ENCODE data around the gene SH2B2.
A peak's percentile ranks its signal among the peaks of the same experiment; 100 is the strongest.

The SH2B2 gene

DNA sequence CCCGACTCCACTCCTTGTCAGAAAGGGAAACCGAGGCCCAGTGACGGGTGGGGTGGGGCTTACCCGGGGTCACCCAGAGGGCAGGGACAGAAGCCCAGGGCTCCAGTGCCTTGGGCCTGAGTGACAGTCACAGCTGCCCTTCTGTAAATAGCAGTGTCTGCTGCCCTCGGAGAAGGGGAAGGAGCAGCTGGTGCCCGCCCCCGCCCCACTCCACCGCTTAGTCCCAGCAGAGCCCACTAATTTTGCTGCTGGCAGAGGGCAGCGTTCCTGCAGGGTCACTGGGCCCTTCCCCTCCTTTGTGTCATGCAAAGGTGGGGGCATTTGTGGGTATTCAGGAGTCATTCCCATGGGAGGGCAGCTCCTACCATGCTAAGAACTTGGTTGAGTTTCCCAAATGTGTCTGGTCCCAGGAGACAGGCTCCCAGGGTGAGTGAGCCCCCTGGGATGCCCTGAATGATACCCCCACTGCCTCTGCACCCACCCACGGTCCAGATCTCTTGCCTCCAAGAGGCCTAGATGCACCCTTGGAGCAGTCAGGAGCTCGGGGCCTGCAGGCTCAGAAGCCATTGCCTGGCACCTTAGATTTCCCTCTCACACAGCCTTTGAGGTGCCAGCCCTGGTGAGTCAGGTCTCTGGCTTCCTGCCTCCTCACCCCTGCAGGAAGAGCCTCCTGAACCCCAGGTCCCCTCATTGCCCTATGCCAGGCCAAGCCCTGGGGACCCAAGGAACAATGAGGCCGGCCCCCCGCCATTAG lies 17.2 kb downstream of the SH2B2 start:
- DNase-seq (ENCODE audit: low read depth) = peak; percentile 48
- TF ChIP-seq, protein P1, sequence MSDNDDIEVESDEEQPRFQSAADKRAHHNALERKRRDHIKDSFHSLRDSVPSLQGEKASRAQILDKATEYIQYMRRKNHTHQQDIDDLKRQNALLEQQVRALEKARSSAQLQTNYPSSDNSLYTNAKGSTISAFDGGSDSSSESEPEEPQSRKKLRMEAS (IDR thresholded peaks at IDR 0.05; ENCODE audit: low read depth, low read length) = no peak
- TF ChIP-seq, protein P2, sequence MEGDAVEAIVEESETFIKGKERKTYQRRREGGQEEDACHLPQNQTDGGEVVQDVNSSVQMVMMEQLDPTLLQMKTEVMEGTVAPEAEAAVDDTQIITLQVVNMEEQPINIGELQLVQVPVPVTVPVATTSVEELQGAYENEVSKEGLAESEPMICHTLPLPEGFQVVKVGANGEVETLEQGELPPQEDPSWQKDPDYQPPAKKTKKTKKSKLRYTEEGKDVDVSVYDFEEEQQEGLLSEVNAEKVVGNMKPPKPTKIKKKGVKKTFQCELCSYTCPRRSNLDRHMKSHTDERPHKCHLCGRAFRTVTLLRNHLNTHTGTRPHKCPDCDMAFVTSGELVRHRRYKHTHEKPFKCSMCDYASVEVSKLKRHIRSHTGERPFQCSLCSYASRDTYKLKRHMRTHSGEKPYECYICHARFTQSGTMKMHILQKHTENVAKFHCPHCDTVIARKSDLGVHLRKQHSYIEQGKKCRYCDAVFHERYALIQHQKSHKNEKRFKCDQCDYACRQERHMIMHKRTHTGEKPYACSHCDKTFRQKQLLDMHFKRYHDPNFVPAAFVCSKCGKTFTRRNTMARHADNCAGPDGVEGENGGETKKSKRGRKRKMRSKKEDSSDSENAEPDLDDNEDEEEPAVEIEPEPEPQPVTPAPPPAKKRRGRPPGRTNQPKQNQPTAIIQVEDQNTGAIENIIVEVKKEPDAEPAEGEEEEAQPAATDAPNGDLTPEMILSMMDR (IDR thresholded peaks at IDR 0.05; ENCODE audit: low read depth, low read length) = no peak
- no peak for TF ChIP-seq MYC (IDR thresholded peaks at IDR 0.05; ENCODE audit: low read depth, low read length)
- TF ChIP-seq POLR2A (IDR thresholded peaks at IDR 0.05; ENCODE audit: extremely low read depth, insufficient read length) = no peak
- no peak overlapping the region for H3K4me3 ChIP-seq (ENCODE audit: low read depth, low read length)

- no peak overlapping the region for H3K4me3 ChIP-seq (ENCODE audit: low read depth, low read length)
- TF ChIP-seq, protein P2 (IDR thresholded peaks at IDR 0.05; ENCODE audit: low read depth, low read length) = no peak
- no peak for TF ChIP-seq MYC (IDR thresholded peaks at IDR 0.05; ENCODE audit: low read depth, low read length)
- no peak for TF ChIP-seq POLR2A (IDR thresholded peaks at IDR 0.05; ENCODE audit: extremely low read depth, insufficient read length)
- TF ChIP-seq, protein P1 (IDR thresholded peaks at IDR 0.05; ENCODE audit: low read depth, low read length) = no peak
- no peak for DNase-seq (ENCODE audit: low read depth)
These were observed 18.0 kb downstream of the SH2B2 start for GRCh38 chr7:102304668-102305067.

- H3K4me3 ChIP-seq (ENCODE audit: low read depth, low read length) = no peak overlapping the region
- DNase-seq (ENCODE audit: low read depth) = no peak
These were observed 19.0 kb downstream of the SH2B2 start for GRCh38 chr7:102305414-102306268.

GRCh38 chr7:102306916-102307677 lies 20.4 kb downstream of the SH2B2 start:
- H3K4me3 ChIP-seq (ENCODE audit: low read depth, low read length) = peak overlapping the region; percentile 23
- TF ChIP-seq, protein P1 (IDR thresholded peaks at IDR 0.05; ENCODE audit: low read depth, low read length) = 0 out of 2 replicates have a peak, but pooled peaks have one; percentile 31
- TF ChIP-seq, protein P2 (IDR thresholded peaks at IDR 0.05; ENCODE audit: low read depth, low read length) = no peak
- peak; percentile 97 for DNase-seq (ENCODE audit: low read depth)

More at GRCh38 chr7:102305414-102306268, 19.0 kb downstream of the SH2B2 start:
- no peak for TF ChIP-seq MYC (IDR thresholded peaks at IDR 0.05; ENCODE audit: low read depth, low read length)
- TF ChIP-seq, protein P1 (IDR thresholded peaks at IDR 0.05; ENCODE audit: low read depth, low read length) = no peak
- no peak for TF ChIP-seq POLR2A (IDR thresholded peaks at IDR 0.05; ENCODE audit: extremely low read depth, insufficient read length)
- TF ChIP-seq, protein P2 (IDR thresholded peaks at IDR 0.05; ENCODE audit: low read depth, low read length) = no peak

- TF ChIP-seq, protein P1 (IDR thresholded peaks at IDR 0.05; ENCODE audit: low read depth, low read length) = no peak
- TF ChIP-seq MYC (IDR thresholded peaks at IDR 0.05; ENCODE audit: low read depth, low read length) (no peak), POLR2A (IDR thresholded peaks at IDR 0.05; ENCODE audit: extremely low read depth, insufficient read length) (no peak)
- TF ChIP-seq, protein P2 (IDR thresholded peaks at IDR 0.05; ENCODE audit: low read depth, low read length) = no peak
- no peak overlapping the region for H3K4me3 ChIP-seq (ENCODE audit: low read depth, low read length)
- DNase-seq (ENCODE audit: low read depth) = no peak
These were observed 23.7 kb downstream of the SH2B2 start for GRCh38 chr7:102310414-102310815.

All from NB4 (cell line).